Heart right ventricle (tissue), 16 donors: ENCODE results near the gene AEBP1. TPM values are rescaled to one million over a fixed set of nuclear protein-coding genes. Genes with fewer than 3 reads are reported as not detected.
A peak's percentile ranks its signal among the peaks of the same experiment; 100 is the strongest.

Experiments
- ATAC-seq, 8 donors: fragments of 200-7000 bp; cut with Tn5 transposase; one replicate each; pipeline ENCODE4 v1.9.1; 2020; ENCODE audit warnings: mild to moderate bottlenecking in 8 of 8, moderate library complexity in 8 of 8, moderate number of reproducible peaks in 1 of 8
- DNase-seq, 2 donors: peaks; one replicate each; pipeline ENCODE4 v3.0.0-alpha.2; 2020
- H3K27ac ChIP-seq, 10 donors: fragments of 200-600 bp; sonication (generic) in 2 of 10; one replicate each; pipeline versions ENCODE4 v1.5.0 to v1.8.0; 2020 to 2022; ENCODE audit warnings: mild to moderate bottlenecking in 3 of 10
- H3K27me3 ChIP-seq, 7 donors: fragments of 200-600 bp; one replicate each; pipeline ENCODE4 v1.8.0; 2021 to 2022; ENCODE audit warnings: mild to moderate bottlenecking in 2 of 7
- H3K36me3 ChIP-seq, 9 donors: fragments of 200-600 bp; sonication (generic) in 1 of 9; one replicate each; pipeline versions ENCODE4 v1.5.0 to v1.8.0; 2020 to 2022; ENCODE audit warnings: mild to moderate bottlenecking in 2 of 9
- H3K4me1 ChIP-seq, 9 donors: fragments of 200-600 bp; sonication (generic) in 1 of 9; one replicate each; pipeline versions ENCODE4 v1.5.0 to v1.8.0; 2020 to 2022; ENCODE audit warnings: mild to moderate bottlenecking in 4 of 9
- H3K4me3 ChIP-seq, 10 donors: fragments of 200-600 bp; sonication (generic) in 2 of 10; one replicate each; pipeline versions ENCODE4 v1.5.0 to v1.8.0; 2020 to 2022; ENCODE audit warnings: mild to moderate bottlenecking in 7 of 10, moderate library complexity in 2 of 10
- H3K9me3 ChIP-seq, 11 donors: fragments of 200-600 bp in 10 of 11; sonication (generic) in 2 of 11; one replicate each; pipeline versions ENCODE4 v1.5.0 to v1.8.0; 2013 to 2022; ENCODE audit warnings: mild to moderate bottlenecking in 2 of 11, control low read depth in 1 of 11, moderate library complexity in 1 of 11
- CTCF ChIP-seq, 9 donors: fragments of 200-600 bp; sonication (generic) in 2 of 9; IDR thresholded peaks; one replicate each; pipeline versions ENCODE4 v1.5.0 to v1.8.0; 2021 to 2022; ENCODE audit warnings: antibody characterized with exemption in 9 of 9, mild to moderate bottlenecking in 5 of 9, moderate library complexity in 1 of 9
- WGBS, 2 donors: extraction: QIAGEN DNeasy Blood & Tissue Kit; methylation state at CpG; one replicate each; pipeline ENCODE4 v1.1.7; 2013; ENCODE audit warnings: inconsistent platforms in 1 of 2; 5-methylcytosine and 5-hydroxymethylcytosine counted together
- intact Hi-C, 10 donors: fragments of 100-400 bp; cut with DNase I; formaldehyde crosslinking; loops; one replicate each; pipeline versions ENCODE4 v1.11.1 to v1.14.2; 2022
- polyA plus RNA-seq, 2 donors: library from polyadenylated mRNA; stranded (reverse); fragments of 200-250 nt; gene quantifications; one replicate each; pipeline ENCODE4 v1.2.3, GENCODE V29; 2013
- total RNA-seq, 10 donors: library from RNA; stranded (reverse); fragmentation: NEBNext Ultra II Directional in 3 of 10; extraction: Animal tissue kit (Norgen Biotek cat#: 25700) in 3 of 10; gene quantifications; one replicate each; pipeline versions ENCODE4 v1.2.1 to v1.2.4, GENCODE V29; 2021 to 2023
- donor health status: Arrhythmogenic right ventricular cardiomyopathy.
- donor health status: ischemic (EF 13 %, LVEDD 7.1; RV severe dilation, severe dysfunction).
- donor health status: healthy with polysubstance abuse.
- donor health status: DM: no; HTN: yes; CAD: no.
- donor health status: DM: no; HTN: no; CAD: no.
- donor health status: ischemic (EF 25% LVEDD 6.9; RV normal size, moderate dysfunction).
- donor health status: ischemic (EF 25% LVEDD 5.7; RV mildly dilated, moderate dysfunction).
- donor health status: healthy.
- donor health status: DM: yes; HTN: yes; CAD: no.
- donor health status: Ischemic cardiomyopathy.
- donor health status: ischemic (EF 35%, LVEDD 5.7; RV mildly dilated, moderate dysfunction).
- donor health status: nonischemic (EF 11% LVEDD 7.7; RV severe dilation, severe dysfunction).
- donor health status: DM: yes; HTN: yes; CAD: no.
- donor health status: PGD.
- donor health status: ischemic (EF 29% LVEDD 5.4; RV normal size, mild dysfunction).
- donor health status: nonischemic (EF 23%, LVEDD 6.1; RV moderate dilation, normal function).

The AEBP1 gene
- total and polyA plus RNA-seq, 12 donors: 14.1 to 33.7 (median 21.6) TPM

DNA sequence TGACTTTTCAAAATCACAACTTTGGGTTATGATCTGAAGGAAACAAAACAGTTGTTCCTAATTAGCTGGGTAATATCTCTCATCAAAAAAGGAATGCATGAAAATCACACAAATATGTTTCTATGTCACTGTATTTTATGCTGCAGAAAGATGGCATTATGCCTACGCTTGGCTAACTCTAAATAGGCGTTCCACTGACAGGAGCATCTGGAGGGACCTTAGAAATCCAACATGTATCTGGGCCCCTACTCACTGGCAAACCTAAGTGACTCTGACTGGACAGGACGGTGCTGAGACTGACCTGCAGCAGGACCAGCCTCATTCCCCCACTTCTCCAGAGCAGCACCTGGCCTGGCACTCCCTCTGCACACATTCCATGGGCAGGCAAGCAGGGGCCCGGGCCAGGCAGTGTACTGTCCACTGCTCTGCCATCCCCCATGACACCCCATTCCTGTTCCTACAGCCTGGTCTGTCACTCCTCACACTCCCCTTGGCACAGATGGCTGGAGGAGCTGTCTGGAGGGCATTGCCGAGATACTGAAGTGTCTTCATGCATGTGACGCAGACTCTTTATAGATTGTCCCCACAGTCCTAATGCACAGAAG lies 39.6 kb downstream of the AEBP1 start:
- Histone ChIP-seq H3K36me3 (no peaks in the 10 kb centered on the region), H3K27ac (no peak overlapping the region), H3K9me3 (no peaks in the 10 kb centered on the region), H3K4me1 (peaks cover 0 to 26% (median 12%) of the 10 kb centered on the region in 9 donors), H3K4me3 (no peak overlapping the region), H3K27me3 (peaks cover 0 to 26% (median 9%) of the 10 kb centered on the region in 7 donors)
- ATAC-seq (no peak), DNase-seq (no peak)
- TF ChIP-seq CTCF (IDR thresholded peaks at IDR 0.05): no peak
- intact Hi-C loops: loop anchor here in 2 of 10 donors (10.0 kb wide), 1 partner anchor 51 kb away; no protein-coding TSS in a partner anchor
- WGBS, 2 donors: 64 to 74% methylated on average over 6 of the region's 6 CpGs

DNA sequence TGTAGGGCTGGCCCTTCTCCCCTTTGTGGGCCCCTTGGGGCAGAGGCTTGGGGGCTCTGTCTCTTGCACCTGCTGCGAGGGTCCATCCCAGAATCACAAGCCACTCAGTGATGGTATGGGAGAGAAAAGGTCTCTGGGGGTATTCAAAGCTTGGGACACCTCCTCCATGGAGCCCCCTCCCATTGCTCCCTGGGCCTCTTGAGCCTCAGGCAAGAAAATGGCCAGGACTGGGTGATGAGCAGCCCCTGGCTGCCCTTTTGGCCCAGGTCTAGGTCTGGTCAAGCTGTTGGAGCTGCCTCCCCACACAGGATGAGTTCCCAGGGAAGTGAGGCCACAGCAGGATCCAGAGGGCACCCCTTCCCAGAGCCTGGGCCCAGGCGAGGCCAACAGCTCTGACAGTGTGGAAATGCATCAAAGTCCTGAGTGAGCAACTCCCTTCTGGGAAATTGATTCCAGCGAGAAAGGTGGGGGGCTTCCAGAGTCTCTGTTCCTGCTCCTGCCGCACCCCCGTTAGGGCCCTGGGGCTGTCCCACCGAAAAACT lies 40.4 kb downstream of the AEBP1 start:
- WGBS, 2 donors: 90 to 91% methylated on average over 6 of the region's 6 CpGs
- no peak for TF ChIP-seq CTCF (IDR thresholded peaks at IDR 0.05)
- Histone ChIP-seq H3K27ac (no peak overlapping the region), H3K9me3 (no peaks in the 10 kb centered on the region), H3K4me1 (peaks cover 0 to 26% (median 12%) of the 10 kb centered on the region in 9 donors), H3K36me3 (no peaks in the 10 kb centered on the region), H3K4me3 (no peak overlapping the region), H3K27me3 (peaks cover 0 to 26% (median 9%) of the 10 kb centered on the region in 7 donors)
- DNase-seq (no peak), ATAC-seq (no peak)
- intact Hi-C loops: loop anchor here in 2 of 10 donors (10.0 kb wide), 1 partner anchor 50 kb away; no protein-coding TSS in a partner anchor

GRCh38 chr7:44144968-44145478 lies 40.9 kb downstream of the AEBP1 start:
- intact Hi-C loops: loop anchor here in 2 of 10 donors (10.0 kb wide), 1 partner anchor 50 kb away; no protein-coding TSS in a partner anchor
- no peak overlapping the region for H3K27ac ChIP-seq

More at GRCh38 chr7:44144968-44145478, 40.9 kb downstream of the AEBP1 start:
- no peaks in the 10 kb centered on the region for H3K36me3 ChIP-seq
- peaks cover 0 to 26% (median 12%) of the 10 kb centered on the region in 9 donors for H3K4me1 ChIP-seq
- peak overlapping the region in 8 of 10 donors; percentile 50 to 59 (median 54) for H3K4me3 ChIP-seq
- WGBS, 2 donors: 70 to 76% methylated on average over 31 of the region's 31 CpGs
- peaks cover 0 to 26% (median 9%) of the 10 kb centered on the region in 7 donors for H3K27me3 ChIP-seq
- no peak for TF ChIP-seq CTCF (IDR thresholded peaks at IDR 0.05)
- no peak for ATAC-seq
- H3K9me3 ChIP-seq: no peaks in the 10 kb centered on the region
- DNase-seq: no peak
